Breast epithelium (tissue), 3 donors: ENCODE results near the gene SERPINA3.

Experiments
- POLR2A ChIP-seq: fragments of 450-650 bp; IDR thresholded peaks from one replicate; pipeline ENCODE4 v1.6.1; 2016; ENCODE audit warnings: antibody characterized with exemption, mild to moderate bottlenecking, moderate library complexity
- POLR2AphosphoS5 ChIP-seq, 3 donors: sonication (generic); formaldehyde crosslinking; IDR thresholded peaks; one replicate each; pipeline ENCODE4 v1.6.1; 2017; ENCODE audit warnings: antibody characterized with exemption in 3 of 3
- TF ChIP-seq, protein P1 (sequence below), 3 donors: fragments of 450-650 bp; IDR thresholded peaks; one replicate each; pipeline ENCODE4 v1.5.1; 2016 to 2017; ENCODE audit warnings: antibody characterized with exemption in 3 of 3, mild to moderate bottlenecking in 3 of 3, moderate library complexity in 3 of 3

- TF ChIP-seq POLR2A (no peak), POLR2AphosphoS5 (IDR thresholded peaks at IDR 0.05) (no peak)
- TF ChIP-seq, protein P1, sequence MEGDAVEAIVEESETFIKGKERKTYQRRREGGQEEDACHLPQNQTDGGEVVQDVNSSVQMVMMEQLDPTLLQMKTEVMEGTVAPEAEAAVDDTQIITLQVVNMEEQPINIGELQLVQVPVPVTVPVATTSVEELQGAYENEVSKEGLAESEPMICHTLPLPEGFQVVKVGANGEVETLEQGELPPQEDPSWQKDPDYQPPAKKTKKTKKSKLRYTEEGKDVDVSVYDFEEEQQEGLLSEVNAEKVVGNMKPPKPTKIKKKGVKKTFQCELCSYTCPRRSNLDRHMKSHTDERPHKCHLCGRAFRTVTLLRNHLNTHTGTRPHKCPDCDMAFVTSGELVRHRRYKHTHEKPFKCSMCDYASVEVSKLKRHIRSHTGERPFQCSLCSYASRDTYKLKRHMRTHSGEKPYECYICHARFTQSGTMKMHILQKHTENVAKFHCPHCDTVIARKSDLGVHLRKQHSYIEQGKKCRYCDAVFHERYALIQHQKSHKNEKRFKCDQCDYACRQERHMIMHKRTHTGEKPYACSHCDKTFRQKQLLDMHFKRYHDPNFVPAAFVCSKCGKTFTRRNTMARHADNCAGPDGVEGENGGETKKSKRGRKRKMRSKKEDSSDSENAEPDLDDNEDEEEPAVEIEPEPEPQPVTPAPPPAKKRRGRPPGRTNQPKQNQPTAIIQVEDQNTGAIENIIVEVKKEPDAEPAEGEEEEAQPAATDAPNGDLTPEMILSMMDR (IDR thresholded peaks at IDR 0.05), result no peak
Observed at GRCh38 chr14:94583557-94583956, 28.6 kb upstream of the SERPINA3 start.
